ENCODE results near the gene NHERF1. TPM values are rescaled to one million over a fixed set of nuclear protein-coding genes. Genes with fewer than 3 reads are reported as not detected.

NHERF1 gene
- total and polyA plus RNA-seq, 2 of the 4 experiments (the other 2 are of a cell fraction), result 3.8 to 11.8 TPM

DNA sequence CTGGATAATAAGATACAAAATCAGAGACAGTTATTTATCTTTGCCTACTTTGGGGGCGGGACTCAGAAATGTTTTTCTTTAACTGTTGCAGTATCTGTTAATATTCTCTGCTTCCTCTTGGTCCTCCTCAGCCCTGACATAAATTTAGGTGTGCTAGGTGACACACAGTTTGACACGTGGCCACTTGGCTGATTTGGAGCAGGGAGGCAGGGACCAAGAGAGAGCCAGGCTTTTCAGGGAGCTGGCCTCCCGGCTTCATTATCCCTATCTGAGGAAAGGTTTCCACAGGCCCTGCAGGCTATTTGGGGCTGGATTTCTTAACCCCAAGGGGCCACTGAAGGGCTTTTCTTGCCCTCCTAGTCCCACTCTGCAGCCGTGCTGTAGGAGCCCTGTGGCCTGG is 47.8 kb downstream of the NHERF1 start:
- TF ChIP-seq SMC3 (IDR thresholded peaks at IDR 0.05; ENCODE audit: low read depth, low read length) (no peak), POLR2A (IDR thresholded peaks at IDR 0.05; ENCODE audit: low read depth, low read length) (no peak), MXI1 (IDR thresholded peaks at IDR 0.05; ENCODE audit: borderline replicate concordance, low read depth, low read length) (no peak), MAZ (IDR thresholded peaks at IDR 0.05; ENCODE audit: borderline replicate concordance, low read depth, low read length) (no peak), MAFK (IDR thresholded peaks at IDR 0.05; ENCODE audit: low read depth, low read length) (no peak), BHLHE40 (IDR thresholded peaks at IDR 0.05; ENCODE audit: low read depth, low read length) (no peak)
- TF ChIP-seq, protein P1, sequence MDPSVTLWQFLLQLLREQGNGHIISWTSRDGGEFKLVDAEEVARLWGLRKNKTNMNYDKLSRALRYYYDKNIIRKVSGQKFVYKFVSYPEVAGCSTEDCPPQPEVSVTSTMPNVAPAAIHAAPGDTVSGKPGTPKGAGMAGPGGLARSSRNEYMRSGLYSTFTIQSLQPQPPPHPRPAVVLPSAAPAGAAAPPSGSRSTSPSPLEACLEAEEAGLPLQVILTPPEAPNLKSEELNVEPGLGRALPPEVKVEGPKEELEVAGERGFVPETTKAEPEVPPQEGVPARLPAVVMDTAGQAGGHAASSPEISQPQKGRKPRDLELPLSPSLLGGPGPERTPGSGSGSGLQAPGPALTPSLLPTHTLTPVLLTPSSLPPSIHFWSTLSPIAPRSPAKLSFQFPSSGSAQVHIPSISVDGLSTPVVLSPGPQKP (IDR thresholded peaks at IDR 0.05; ENCODE audit: borderline replicate concordance, low read depth, low read length), result no peak
- Histone ChIP-seq H2BK15ac (ENCODE audit: low read depth, low read length) (no peak overlapping the region), H2BK20ac (ENCODE audit: low read depth, low read length) (no peak overlapping the region), H3K27me3 (ENCODE audit: control insufficient read depth, insufficient read depth, low read length) (no peaks in the 10 kb centered on the region), H2BK5ac (ENCODE audit: low read depth, low read length, poor library complexity, severe bottlenecking) (no peak overlapping the region), H3K4ac (ENCODE audit: low read depth, low read length) (no peak overlapping the region), H3K14ac (replicated peaks; ENCODE audit: low read depth, low read length) (no peak overlapping the region), H3K79me1 (ENCODE audit: low read depth in 1 of 2, low read length in 2 of 2) (no peaks in the 10 kb centered on the region), H3K4me3 (ENCODE audit: insufficient read depth, low read depth, low read length) (no peak overlapping the region), H3K9me1 (ENCODE audit: insufficient read depth, low read length) (no peaks in the 10 kb centered on the region), H3K4me2 (ENCODE audit: low read depth, low read length) (no peak overlapping the region), H3K56ac (ENCODE audit: extremely low read depth, insufficient read depth, low read length) (no peak overlapping the region), H3K23ac (ENCODE audit: low read depth, low read length) (no peak overlapping the region), H2AK9ac (replicated peaks; ENCODE audit: low read depth, low read length, poor library complexity) (no peak overlapping the region), H2AFZ (replicated peaks; ENCODE audit: low read length, poor library complexity) (no peak overlapping the region), H4K20me1 (ENCODE audit: insufficient read depth, low read length) (no peaks in the 10 kb centered on the region; the same call in 1 of the 2 replicates), H3K9ac (ENCODE audit: low read depth, low read length) (no peak overlapping the region), H4K8ac (ENCODE audit: low read depth in 2 of 2, low read length in 2 of 2) (no peak overlapping the region), H2BK120ac (ENCODE audit: low read depth, low read length) (no peak overlapping the region), H3K4me1 (ENCODE audit: control insufficient read depth, insufficient read depth, low read length) (no peaks in the 10 kb centered on the region), H4K5ac (ENCODE audit: low read depth, low read length) (no peak overlapping the region), H2AK5ac (ENCODE audit: low read depth, low read length) (no peak overlapping the region), H3K18ac (ENCODE audit: low read depth, low read length) (no peak overlapping the region), H4K91ac (ENCODE audit: insufficient read depth, low read depth, low read length) (no peak overlapping the region), H3K36me3 (ENCODE audit: control insufficient read depth, insufficient read depth, low read length) (peaks cover 39% of the 10 kb centered on the region), H3K9me3 (ENCODE audit: control insufficient read depth, insufficient read depth, low read length) (no peaks in the 10 kb centered on the region), H3K27ac (ENCODE audit: insufficient read depth, low read length) (no peak overlapping the region)
- ATAC-seq (ENCODE audit: low read depth) (no peak), DNase-seq (no peak)
- WGBS, 2 experiments (ENCODE audit: extremely low coverage in 2 of 2, insufficient read length in 1 of 2), result 100% methylated on average over 1 of the region's 4 CpGs; no CpG with 5 or more reads in 1 of the 2 experiments
- intact Hi-C loops (cut with micrococcal nuclease), result no loop called here
- BruUV-seq (replicated peaks), result no TSS peak
- dilution Hi-C loops (cut with HindIII; ENCODE audit: low sequenced_read_pairs, unreplicated experiment), result no loop called here
- CTCF ChIA-PET, result no interaction called here
- in situ Hi-C loops (cut with MboI; ENCODE audit: low sequenced_read_pairs), result no loop called here
- POLR2A ChIA-PET (ENCODE audit: unreplicated experiment), result no interaction called here
